G401.6 (cell line): ENCODE results near the gene SLC44A1.

Experiments used
- FAIRE-seq: peaks from 2 replicates; lab custom pipeline; 2012; peaks lifted over from hg19 to GRCh38; lab: Jason Lieb, UNC

SLC44A1 gene

DNA sequence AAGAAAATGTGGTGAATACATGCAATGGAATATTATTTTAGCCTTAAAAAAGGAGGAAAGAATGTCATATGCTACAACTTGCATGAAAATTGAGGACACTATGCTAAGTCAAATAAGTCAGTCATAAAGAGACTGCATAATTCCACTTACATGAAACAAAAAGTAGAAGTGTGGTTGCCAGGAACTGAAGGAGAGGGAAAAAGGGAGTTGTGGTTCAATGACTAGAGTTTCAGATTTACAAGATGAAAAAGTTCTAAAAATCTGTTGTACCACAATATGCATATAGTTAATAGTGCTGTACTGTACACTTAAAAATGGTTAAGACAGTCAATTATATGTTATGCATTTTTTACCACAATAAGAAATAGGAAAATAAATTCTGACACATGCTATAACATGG, 95.4 kb downstream of the SLC44A1 start:
- no peak for FAIRE-seq

DNA sequence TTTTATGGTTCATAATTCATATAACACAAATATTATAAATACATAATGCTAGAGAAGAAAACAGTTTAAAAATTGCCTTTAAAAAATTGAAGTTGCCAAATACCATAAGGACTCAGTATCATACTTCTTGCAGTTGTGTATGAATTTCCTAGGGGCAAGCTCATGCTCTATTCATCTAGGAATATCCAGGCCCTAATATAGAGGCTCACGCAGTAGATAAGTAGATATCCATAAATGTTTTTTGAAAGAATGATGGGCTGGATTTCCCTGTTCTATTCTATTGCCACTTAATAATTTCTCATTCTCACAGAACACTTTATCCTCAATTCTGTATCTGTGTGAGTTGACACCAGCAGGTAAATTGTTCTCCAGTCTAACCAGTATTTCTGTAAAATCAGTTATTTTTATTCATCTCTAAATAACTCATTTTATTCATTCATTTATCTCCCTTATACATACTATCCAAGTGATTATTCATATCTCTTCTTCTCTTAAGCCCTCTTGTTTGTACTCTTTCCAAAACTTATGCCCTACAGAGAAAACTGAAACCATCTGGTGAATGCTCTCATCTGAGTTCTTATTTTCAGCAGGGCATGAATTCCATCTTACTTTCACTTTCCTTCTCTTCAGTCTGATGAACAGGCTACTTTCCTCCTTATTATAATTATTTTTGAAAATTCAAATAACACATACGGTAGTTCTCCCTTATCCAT, 97.1 kb downstream of the SLC44A1 start:
- no peak for FAIRE-seq

DNA sequence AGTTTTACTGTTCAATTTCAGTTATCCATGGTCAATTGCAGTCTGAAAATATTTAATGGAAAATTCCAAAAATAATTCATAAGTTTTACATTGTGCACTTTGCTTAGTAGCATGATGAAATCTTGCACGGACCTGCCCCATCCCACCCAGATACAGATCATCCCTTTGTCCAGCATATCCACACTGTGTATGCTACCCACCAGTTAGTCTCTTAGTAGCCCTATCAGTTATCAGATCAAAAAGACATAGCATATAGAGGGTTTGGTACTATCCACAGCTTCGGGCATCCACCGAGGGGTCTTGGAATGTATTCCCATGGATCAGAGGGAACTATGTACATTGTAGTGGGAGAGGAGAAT, 97.7 kb downstream of the SLC44A1 start:
- FAIRE-seq, result no peak

DNA sequence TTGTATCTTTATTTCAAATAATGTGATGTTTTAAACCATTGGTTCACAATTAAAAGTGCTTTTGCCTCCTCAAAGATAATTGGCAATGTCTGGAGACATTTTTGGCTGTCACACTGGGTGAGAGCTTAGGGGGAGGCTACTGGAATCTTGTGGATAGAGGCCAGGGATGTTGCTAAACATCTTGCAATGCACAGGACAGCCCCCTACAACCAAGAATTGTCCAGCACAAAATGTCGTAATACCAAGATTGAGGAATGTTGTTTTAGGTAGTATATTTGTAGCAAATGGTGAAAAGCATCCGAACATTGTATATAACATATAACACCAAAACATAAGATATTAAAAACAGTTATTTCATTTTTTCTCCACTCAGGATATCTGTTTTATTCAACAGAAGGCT, 99.8 kb downstream of the SLC44A1 start:
- FAIRE-seq, result no peak

DNA sequence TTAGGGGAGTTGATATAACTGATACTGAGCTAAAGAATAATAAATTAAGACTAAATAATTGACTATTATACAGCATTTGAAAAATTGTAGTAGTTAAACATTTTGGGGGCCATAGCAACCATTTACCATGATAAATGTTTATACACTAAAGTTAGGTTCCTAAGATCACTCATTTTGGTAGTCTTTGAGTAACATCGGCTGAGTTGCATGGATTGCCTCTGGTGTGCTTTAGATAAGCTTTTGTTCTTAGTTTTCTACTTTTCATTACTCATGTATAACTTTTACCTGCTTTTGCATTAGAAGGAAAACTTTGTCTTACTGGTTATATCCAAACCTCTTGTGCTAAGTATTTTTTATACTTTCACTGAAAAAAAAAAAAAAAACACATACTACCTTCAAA, 101.2 kb downstream of the SLC44A1 start:
- FAIRE-seq, result no peak

DNA sequence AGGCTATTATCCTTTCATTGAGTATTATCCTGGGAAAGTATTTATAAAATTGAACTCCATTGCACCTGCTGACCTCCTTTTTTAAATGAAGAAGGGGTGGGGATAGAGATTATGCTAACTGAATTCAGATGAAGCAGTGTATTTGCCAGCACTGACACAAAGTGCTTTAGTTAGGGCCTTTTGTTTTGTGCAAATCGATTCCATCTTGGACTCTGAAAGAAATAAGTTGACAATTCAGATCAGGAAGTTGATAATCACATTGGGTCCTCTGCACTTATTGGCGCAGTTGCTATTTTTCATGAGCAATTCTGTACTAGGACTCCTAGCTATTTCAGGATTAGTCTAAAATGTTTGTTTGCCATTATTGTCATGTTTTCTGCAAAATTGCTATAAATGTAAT, 101.8 kb downstream of the SLC44A1 start:
- no peak for FAIRE-seq

DNA sequence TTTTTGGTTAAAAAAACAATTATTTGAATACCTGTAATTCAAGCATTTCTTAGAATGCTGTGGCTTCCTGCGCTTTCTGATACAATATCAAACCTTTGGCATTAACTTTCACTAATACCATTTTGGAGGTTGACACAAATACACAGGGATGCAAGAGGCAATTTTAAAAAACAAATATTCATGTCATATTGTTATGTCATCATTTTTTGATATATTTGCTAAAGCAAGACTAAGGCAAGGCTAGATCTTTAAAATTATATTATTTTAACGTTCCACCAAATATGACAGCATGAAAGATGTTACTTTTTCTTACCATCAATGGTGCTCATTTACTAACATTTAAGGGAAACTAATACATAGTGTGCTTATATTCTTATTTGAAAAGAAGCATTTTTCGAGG, 110.0 kb downstream of the SLC44A1 start:
- FAIRE-seq, result no peak

DNA sequence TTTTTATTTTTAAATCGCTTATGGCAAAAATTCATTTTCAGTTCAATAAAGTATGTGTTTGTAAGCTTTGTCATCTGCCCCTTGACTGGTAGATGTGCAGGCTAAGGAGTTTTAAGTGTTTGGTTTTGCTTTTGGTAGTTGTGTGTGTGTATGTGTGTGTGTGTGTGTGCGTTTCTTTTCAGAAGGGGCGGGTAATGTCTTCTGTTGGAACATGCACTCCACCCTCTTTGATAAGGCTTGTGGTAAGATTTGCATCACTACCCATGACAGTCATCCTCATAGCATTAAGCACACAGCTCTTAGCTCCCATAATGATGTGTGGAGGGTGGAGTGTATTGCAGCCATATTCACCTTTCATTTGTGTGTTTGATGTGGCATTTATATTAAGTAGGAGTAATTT, 111.3 kb downstream of the SLC44A1 start:
- no peak for FAIRE-seq

DNA sequence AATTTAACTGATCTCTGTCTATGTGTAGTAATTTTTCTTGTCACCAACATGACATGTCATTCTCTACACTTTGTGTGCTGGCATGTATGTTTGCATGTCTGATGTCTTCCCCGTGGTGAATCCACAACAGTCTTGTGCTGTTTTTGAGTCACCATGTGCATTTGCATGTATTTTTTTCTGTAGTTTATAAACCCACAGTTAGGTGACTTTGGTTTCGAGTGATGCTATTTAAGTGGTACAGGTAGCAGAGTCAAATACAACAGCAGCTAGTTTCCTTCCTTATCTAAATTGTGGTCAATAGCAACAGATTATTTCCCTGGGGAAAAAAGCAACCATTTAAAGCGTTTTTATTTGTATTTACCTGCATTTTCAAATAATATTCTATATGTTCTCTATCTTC, 113.5 kb downstream of the SLC44A1 start:
- FAIRE-seq, result no peak

DNA sequence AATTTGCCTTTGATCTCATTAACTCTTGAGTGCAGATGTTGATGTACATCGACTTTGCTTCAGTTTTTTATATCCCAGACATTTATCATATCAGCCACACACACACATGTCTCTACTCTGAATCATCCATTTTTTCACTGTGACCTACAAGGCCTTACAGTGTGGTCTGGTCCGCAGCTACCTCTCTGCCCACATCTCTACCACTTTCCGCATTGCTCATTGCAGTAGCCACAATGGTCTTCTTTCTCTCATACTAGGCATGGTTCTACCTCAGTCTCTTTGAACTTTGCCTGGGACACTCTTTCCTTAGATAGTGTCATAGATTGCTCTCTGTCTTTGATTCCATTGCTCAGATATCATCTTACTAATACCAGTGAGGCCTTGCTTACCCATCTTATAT, 115.4 kb downstream of the SLC44A1 start:
- no peak for FAIRE-seq

DNA sequence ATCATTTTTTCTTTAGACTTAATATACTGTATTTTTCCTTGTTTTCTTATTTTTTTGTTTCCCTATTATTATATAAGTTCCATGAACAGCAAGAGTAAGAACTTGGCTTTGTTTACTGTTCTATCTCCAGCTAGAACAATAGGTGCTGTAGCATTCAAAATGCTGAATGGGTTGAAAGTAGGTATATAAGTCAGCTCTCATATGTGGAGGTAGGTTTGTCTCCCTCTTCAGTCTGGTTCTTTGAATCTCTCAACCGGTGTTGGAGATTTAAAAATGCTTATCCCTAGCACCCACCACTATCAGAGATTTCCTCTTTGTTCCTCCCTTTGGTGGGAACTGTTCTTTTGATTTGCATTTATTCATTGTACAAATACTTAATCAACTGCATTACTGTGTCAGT, 115.9 kb downstream of the SLC44A1 start:
- no peak for FAIRE-seq

DNA sequence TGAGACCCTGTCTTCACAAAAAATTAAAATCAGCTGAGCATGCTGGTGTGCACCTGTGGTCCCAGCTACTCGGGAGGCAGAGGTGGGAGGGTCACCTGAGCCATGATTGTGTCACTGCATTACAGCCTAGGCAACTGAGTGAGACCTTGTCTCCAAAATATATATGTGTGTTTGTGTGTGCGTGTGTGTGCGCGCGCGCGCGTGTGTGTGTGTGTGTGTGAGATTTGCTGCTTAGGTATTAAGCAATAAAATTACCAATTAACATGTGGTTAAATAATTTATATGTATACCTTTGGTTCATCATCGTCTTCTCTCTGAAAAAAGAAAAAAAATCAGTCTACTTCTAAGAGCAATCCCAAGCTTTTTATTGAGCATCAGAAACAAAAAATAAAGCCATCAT, 117.4 kb downstream of the SLC44A1 start:
- FAIRE-seq, result no peak

DNA sequence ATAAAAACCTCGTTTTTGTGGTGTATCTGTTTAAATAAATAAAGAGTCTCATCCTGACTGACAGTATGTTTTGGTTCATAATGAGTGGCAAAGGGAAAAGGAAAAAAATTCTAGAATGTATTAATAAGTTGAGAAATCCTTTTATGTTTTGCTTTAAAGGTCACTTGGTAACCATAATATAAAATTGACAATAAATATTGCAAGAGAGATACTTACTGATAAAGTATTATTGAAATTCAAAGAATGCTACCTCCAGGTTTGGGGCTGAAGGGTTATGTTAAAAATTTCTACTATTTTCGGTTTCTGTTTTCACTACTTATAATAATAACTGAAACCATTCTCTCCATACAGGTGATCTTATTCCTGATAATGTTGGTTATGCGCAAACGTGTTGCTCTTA, 118.0 kb downstream of the SLC44A1 start:
- no peak for FAIRE-seq

DNA sequence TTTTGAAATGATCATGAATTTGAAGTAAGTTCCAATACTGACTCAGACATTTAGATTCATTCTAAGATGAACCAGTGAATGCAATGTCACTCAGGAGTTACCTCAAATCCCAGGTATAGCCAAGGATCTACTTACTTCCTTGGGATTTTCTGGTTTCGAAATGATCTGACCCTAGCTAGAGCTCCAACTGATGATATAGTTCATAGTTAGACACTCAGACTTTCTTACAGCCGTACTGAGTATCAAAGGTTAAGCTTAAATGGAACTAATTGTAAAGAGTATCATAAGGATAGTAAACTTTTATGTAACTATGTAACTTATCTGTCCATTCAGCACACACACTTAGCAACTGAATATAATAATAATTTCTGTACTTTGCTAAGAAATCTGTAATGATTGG, 119.4 kb downstream of the SLC44A1 start:
- no peak for FAIRE-seq

DNA sequence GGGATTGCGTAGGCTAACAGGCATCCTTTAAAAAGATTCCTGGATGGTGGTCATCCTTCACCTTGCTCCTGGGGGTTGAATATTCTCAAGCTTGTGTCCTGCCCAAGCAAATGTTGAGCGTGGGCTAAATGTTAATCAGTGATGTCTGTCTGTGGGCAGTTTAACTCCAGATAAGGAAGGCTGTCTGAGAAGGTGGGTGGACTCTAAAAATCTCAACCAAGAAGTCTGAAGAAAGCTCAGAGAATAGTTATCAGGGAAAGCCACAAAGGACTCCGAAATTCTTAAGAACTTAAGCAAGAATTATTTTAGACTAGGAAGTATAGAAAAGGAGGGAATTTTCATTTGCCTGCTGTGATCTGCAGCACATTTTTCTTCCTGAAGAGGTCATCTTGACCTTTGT, 125.5 kb downstream of the SLC44A1 start:
- no peak for FAIRE-seq

DNA sequence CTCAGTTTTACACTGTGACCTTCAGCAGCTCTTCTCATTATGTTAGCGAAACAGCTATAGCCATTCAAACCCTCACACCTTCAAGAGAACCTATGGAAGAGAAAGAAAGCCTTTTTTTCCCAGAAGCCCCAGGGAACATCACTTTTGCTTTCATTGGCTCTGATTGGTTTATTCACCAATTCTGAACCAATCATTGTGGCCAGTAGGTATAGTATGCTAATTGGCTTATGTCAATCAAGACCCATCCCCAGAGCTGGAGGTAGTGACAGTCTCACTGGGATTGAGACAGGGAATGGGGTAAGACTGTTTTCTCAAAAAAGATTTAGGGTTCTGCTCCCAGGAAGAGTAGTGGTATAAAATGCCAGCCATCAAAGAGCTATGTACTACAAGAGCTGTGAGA, 129.3 kb downstream of the SLC44A1 start:
- FAIRE-seq, result no peak

DNA sequence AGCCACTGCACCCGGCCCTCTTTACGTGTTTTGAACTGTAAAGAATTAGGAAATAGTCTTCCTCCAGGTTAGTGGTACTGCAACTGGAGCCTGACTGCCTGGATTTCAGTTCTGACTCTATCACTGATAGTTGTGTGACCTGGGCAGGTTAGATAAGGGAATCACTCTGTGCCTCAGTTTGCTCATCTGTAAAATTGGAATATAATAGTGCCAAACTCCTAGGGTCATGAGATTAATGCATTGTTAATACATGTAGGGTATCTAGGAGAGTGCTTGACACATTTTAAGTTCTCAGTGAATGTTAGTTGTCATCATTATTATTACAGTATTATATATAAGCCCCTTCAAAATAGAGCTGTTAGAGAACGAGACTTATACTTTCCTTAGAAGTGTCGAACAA, 130.9 kb downstream of the SLC44A1 start:
- no peak for FAIRE-seq

DNA sequence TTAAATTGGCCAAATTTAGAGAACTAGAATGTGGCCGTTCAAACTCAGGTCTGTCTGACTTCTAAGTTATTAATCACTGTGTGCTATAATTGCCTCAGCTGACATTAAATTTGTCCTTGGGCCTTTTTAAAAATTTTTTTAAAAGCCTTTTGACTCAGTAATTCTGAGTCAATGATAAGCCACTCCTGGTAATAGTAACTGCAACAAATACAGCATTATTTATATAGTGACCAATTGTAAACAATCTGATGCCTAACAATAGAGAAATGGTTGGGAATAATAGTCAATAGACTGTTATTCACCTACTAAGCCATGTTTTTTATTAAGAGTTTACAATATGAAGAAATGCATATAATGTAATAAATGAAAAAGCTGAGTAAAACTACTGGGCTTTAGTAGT, 132.4 kb downstream of the SLC44A1 start:
- FAIRE-seq, result no peak

DNA sequence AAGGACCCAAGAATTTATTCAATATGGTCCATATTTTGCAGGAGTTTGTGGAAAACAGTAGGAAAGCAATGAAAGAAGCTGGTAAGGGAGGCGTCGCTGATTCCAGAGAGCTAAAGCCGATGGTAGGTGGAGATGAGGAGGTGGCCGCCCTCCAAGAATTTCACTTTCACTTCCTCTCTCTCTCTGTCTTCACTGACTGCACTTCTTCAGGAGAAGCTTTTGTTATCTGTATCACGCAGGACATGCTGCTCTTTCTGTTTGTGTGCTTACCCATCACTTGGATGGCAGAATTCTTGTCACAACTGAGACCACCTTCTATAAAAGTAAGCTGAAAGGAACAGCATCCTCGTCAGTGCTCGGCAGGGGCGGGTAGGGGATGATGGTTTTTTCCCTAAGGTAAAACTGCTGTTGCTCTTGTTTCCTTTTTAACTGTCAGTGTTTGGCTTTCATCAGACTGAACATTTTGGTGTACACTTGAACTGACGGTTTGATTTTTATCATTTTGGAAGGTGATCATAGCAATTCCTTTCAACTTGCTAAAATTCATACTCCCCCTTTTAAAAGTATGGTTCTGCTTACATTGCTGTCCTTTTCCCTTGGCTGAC, 141.0 kb downstream of the SLC44A1 start:
- no peak for FAIRE-seq

DNA sequence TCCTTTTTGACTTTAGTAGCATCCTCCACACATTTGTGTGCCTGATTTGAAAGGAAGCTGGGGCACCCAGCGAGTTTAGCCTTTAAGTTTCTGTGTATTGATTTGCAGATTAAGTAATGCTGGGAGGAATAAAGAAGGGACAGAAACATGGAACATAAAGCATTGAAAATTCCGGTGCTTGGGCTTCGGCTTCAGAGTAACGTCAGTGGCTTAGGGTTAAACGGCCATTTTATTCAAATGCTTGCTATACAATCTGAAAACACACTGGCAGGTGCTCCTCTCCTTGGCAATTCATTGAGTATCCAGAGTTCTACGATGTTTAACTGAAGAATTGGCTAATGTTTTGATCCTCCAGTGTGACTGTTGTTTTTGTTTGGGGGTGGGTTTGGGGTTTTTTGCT, 145.3 kb downstream of the SLC44A1 start:
- no peak for FAIRE-seq

DNA sequence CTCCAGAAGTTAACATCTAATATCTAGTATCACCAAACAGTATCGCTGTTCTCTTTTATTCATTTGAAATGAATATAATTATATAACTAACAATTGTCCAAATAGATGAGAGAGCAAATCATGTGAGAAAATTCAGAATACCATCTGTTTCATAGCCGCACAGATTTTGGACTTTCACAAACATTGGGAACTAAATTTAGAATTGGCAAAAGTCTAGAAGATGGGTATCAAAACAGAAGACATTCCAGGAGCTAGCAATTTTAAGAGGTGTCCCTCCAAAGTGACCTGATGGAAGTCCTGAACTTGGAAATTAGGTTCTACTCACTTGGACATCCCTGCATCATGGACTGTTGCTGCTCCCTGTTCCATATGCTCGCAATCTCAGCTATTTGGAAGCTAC, 146.4 kb downstream of the SLC44A1 start:
- FAIRE-seq, result no peak

DNA sequence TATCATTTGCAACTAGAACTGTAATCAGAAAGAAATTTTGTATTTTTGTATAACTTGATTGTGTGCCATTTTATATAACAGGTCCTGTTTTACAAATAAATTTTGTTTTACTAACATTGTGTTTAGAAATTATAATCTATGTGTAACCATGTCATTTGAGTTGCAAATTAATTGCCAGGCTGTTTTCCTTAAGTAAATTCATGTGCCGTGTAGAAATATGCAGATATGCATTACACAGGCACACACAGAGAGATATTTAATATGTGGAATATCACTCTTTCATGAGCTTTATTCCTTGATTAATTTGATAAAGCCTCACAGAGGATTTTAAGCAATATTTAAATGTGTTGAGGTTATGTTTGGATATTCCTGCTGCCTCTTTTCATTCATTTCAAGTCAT, 146.8 kb downstream of the SLC44A1 start:
- no peak for FAIRE-seq

DNA sequence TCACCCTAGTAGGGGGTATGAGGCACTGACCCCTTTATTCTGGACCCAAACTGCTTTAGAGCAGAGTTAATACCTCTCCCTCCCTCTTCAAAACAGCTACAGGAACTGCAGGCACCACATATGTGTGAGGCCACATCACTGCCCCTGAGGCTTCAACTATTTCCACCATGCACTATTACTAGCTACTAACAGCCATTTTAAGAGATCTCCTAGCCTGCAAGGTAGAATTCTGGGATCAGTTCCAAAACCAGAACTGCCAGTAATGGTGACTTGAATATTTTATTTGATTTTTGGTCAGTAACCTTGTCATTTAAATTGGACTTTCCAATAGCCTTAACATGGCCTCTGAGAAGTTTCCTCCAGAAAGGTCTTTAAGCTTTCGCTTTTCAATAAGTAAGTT, 148.1 kb downstream of the SLC44A1 start:
- FAIRE-seq, result no peak

DNA sequence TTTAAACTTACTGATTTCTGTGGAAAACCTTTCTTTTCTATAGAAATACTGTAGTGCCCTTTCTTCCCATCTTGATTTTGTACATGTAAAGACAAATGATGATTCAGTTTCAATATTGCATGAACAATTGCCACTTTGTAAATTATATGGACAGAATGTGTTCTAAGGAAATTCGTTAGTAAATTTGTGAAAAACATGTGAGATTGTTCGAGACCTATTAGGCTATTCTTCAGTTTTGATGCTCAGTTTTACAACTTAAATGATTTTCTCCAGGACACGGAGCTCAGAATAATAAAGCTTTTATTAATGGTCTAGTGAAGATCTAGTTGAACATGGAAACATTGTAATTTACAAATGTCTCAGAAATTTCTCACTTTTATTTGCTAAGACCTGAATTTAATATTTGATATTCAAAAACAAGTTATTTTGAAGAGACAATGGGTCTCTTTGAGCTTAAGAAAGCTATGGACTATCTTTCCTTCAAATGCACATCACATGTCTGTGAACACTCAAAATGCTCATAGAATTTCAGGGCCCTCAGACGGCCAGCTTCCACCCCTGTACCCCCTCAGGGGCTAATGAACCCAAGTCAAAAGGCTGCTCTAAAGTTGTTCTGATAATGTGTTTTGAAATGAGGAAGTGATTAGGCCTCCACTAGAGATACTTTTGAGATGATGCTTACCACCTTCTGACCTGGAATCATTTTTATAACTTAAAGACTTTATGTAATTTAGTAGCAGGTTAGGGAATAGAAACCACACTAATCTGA, 149.3 kb downstream of the SLC44A1 start:
- FAIRE-seq, result no peak
